ENCODE data around the gene MT1B. TPM values are rescaled to one million over a fixed set of nuclear protein-coding genes. Genes with fewer than 3 reads are reported as not detected.
"Not testable (repeated sequence)": the region's sequence is repeated elsewhere in the genome, so short reads cannot be mapped to it uniquely, and the experiment has no call there.

The MT1B gene
- total and polyA plus RNA-seq, 2 donors = 4.7 TPM; not detected in 1

DNA sequence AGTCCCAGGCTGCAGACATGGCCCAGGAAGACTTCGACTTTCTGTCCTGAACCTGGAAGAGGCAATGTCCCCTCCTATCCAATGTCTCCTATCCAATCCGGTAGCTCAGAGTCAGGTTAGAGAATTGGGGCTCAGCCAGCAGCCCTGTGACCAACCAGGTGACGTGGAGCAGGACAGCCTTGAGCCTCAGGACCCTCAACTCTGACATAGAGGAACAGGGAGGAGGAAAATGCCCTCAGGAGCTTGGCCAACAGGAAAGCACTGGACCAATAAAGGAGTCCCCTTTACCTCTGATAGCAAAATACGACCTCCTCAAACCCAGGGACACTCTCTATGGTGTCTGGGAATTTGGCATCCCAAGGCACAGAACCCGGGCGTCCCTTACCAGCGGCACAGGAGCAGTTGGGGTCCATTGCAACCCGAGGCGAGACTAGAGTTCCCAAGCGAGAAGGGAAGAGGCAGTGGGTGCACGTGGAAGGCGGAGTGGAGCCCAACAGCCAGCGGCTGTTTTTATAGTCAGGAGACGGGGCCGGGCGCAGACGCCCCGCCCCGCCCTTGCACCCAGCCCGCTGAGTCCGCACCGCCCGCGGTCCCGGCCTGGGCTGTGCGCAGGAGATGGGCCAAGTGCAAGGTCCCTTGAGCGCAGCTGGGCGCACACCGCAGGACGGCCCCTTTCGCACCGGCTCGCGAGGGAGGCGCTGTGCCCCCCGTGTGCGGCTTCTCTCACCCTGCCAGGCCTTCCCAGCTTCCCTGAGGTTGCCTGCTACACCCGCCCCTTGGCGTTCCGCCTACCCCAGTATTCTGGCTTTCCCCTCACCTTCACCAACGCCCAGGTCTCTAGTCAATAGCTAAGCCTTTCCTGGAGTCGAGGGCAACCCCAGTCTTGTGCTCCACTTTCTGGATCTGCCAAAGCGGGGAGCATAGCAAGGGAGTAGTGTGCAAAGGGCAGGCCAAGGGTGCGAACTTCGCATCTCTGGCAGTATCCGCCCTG is 16.2 kb downstream of the MT1B start, which contains the start of gene MT1G:
MT1G (minus strand) TSS at position 485 of the 991 bp plus-strand sequence; CDS start at position 413, 72 bp downstream.
- WGBS = 7% methylated on average over 46 of the region's 46 CpGs
- Histone ChIP-seq H3K36me3 (ENCODE audit: control insufficient read depth in 2 of 2, insufficient read depth in 2 of 2, low read length in 1 of 2) (no peaks in the 10 kb centered on the region), H3K27ac (ENCODE audit: low read depth in 1 of 2, low read length in 1 of 2) (no peak within 1 kb of the TSS), H3K27me3 (ENCODE audit: control insufficient read depth in 2 of 2, insufficient read depth in 1 of 2, low read length in 1 of 2) (peaks cover 71 to 100% of the 10 kb centered on the region in 2 donors), H3K4me3 (ENCODE audit: low read length in 2 of 2) (peak within 1 kb of the TSS in 1 of 2 donors; percentile 6), H3K4me1 (ENCODE audit: control insufficient read depth in 2 of 2, insufficient read depth in 2 of 2, low read length in 2 of 2) (peaks cover 7 to 12% of the 10 kb centered on the region in 2 donors), H3K9me3 (ENCODE audit: control insufficient read depth in 2 of 2, insufficient read depth in 1 of 2, low read length in 1 of 2) (no peaks in the 10 kb centered on the region)
- peak in 1 of 9 donors; percentile 23 for DNase-seq (ENCODE audit: low read depth in 6 of 9, low spot score in 9 of 9)

DNA sequence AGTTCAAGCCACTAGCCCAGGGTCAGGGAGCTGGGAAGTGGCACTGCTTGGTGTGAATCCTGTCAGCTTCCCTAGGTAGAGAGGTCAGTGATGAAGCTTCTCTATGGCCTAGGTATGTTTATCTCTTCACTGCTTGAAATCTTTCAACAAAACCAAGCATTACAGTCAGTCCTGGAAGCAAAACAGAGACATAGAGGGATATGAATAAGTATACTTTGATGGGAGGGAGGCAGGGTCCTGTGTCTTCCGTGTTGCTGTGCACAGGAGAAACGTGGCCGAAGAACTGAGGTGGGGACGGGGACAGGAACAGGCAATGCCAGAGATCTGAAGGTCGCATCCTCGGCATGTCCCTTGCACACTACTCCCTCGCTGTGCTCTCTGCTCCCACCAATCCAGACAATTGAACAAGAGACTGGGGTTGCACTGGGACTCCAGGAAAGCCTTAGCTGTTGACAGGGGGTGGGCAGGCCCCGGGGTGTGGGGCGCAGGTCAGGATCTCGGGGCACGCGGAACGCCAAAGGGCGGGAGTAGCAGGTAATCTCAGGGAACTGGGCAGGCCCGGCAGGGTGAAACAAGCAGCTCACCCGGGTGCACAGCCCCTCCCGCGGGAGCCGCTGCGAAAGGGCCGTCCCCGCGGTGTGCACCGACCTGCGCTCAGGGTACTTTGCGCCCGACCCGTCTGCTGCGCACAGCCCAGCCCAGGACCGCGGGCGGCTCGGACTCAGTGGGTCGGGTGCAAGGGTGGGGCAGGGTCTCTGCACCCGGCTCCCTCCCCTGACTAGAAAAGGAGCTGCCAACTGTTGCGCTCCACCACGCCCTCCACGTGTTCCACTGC is 17.5 kb downstream of the MT1B start, which contains the start of gene MT1H:
MT1H (plus strand) TSS at position 810 of the 835 bp plus-strand sequence. CDS start 71 bp downstream, outside the sequence.
- Histone ChIP-seq H3K9me3 (ENCODE audit: control insufficient read depth in 2 of 2, insufficient read depth in 1 of 2, low read length in 1 of 2) (no peaks in the 10 kb centered on the region), H3K36me3 (ENCODE audit: control insufficient read depth in 2 of 2, insufficient read depth in 2 of 2, low read length in 1 of 2) (no peaks in the 10 kb centered on the region), H3K4me3 (ENCODE audit: low read length in 2 of 2) (no peak within 1 kb of the TSS), H3K4me1 (ENCODE audit: control insufficient read depth in 2 of 2, insufficient read depth in 2 of 2, low read length in 2 of 2) (peaks cover 6 to 8% of the 10 kb centered on the region in 2 donors), H3K27ac (ENCODE audit: low read depth in 1 of 2, low read length in 1 of 2) (no peak within 1 kb of the TSS), H3K27me3 (ENCODE audit: control insufficient read depth in 2 of 2, insufficient read depth in 1 of 2, low read length in 1 of 2) (peaks cover 67 to 98% of the 10 kb centered on the region in 2 donors)
- DNase-seq (ENCODE audit: low read depth in 6 of 9, low spot score in 9 of 9) = no peak
- 10% methylated on average over 38 of the region's 38 CpGs for WGBS

DNA sequence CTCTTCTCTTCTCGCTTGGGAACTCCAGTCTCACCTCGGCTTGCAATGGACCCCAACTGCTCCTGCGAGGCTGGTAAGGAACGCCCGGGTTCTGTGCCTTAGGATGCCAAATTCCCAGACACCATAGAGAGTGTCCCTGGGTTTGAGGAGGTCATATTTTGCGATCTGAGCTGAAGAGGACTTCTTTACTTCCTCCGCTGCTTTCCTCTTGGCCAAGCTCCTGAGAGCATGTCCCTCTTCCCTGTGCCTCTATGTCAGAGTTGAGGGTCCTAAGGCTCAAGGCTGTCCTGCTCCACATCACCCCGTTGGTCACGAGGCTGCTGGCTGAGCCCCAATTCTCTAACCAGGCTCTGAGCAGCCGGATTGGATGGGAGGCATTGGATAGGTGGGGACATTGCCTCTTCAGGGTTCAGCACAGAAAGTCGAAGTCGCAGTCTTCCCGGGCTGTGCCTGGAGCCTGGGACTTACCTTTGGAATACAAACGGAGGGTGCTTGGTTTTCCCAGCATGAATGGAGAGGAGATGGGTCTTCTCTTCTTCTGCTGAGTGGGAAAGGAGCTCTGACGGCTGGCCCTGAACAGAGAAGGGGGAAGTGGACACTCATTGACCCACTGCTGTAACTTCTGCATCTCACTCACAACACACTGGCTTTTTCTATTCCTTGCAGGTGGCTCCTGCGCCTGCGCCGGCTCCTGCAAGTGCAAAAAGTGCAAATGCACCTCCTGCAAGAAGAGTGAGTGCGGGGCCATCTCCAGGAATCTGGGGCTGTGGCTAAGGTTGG is 18.3 kb downstream of the MT1B start:
- peaks cover 60 to 93% of the 10 kb centered on the region in 2 donors for H3K27me3 ChIP-seq (ENCODE audit: control insufficient read depth in 2 of 2, insufficient read depth in 1 of 2, low read length in 1 of 2)
- H3K4me3 ChIP-seq (ENCODE audit: low read length in 2 of 2) = no peak overlapping the region
- H3K27ac ChIP-seq (ENCODE audit: low read depth in 1 of 2, low read length in 1 of 2) = no peak overlapping the region
- no peak for DNase-seq (ENCODE audit: low read depth in 6 of 9, low spot score in 9 of 9)
- H3K4me1 ChIP-seq (ENCODE audit: control insufficient read depth in 2 of 2, insufficient read depth in 2 of 2, low read length in 2 of 2) = peaks cover 6 to 8% of the 10 kb centered on the region in 2 donors
- 10% methylated on average over 19 of the region's 19 CpGs for WGBS
- no peaks in the 10 kb centered on the region for H3K36me3 ChIP-seq (ENCODE audit: control insufficient read depth in 2 of 2, insufficient read depth in 2 of 2, low read length in 1 of 2)
- no peaks in the 10 kb centered on the region for H3K9me3 ChIP-seq (ENCODE audit: control insufficient read depth in 2 of 2, insufficient read depth in 1 of 2, low read length in 1 of 2)

DNA sequence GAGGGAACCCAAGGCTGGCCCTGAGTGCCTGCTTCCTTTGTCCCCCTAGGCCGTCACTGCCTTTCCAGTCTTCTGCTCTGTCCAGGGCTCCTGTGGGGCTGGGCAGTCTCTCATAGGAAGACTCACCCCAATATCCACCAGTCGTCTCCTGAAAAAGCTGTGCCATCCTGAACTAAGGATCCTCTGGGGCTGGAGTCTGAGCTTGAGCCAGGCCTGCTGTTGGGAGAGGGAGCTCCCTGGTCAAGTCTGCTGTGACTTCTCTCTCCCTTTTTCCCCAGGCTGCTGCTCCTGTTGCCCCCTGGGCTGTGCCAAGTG is 18.9 kb downstream of the MT1B start:
- H3K4me3 ChIP-seq (ENCODE audit: low read length in 2 of 2) = no peak overlapping the region
- H3K27ac ChIP-seq (ENCODE audit: low read depth in 1 of 2, low read length in 1 of 2) = no peak overlapping the region
- peaks cover 60 to 93% of the 10 kb centered on the region in 2 donors for H3K27me3 ChIP-seq (ENCODE audit: control insufficient read depth in 2 of 2, insufficient read depth in 1 of 2, low read length in 1 of 2)
- no peaks in the 10 kb centered on the region for H3K9me3 ChIP-seq (ENCODE audit: control insufficient read depth in 2 of 2, insufficient read depth in 1 of 2, low read length in 1 of 2)
- H3K4me1 ChIP-seq (ENCODE audit: control insufficient read depth in 2 of 2, insufficient read depth in 2 of 2, low read length in 2 of 2) = peaks cover 8 to 10% of the 10 kb centered on the region in 2 donors
- WGBS = 51% methylated on average over 2 of the region's 2 CpGs
- no peaks in the 10 kb centered on the region for H3K36me3 ChIP-seq (ENCODE audit: control insufficient read depth in 2 of 2, insufficient read depth in 2 of 2, low read length in 1 of 2)
- no peak for DNase-seq (ENCODE audit: low read depth in 6 of 9, low spot score in 9 of 9)

DNA sequence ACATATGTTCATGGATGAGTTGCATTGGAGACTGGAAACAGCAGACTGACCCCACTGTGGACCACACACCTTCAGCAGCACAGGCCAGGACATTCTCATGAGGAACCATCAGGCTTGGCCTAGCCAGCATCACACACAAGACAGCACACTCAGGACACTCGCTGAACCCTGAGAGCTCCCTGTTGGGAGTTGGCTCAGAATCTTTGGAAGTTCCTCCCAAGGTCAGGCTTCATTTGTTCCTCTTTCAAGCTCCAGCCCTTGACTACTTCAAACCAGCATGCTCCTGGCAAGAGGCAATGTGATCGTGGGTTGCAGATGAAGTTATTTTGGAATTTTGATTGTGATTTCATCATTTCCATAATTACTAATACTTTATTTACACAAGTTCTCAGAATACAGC is 20.0 kb downstream of the MT1B start:
- Histone ChIP-seq H3K27me3 (ENCODE audit: control insufficient read depth in 2 of 2, insufficient read depth in 1 of 2, low read length in 1 of 2) (peaks cover 59 to 93% of the 10 kb centered on the region in 2 donors), H3K4me1 (ENCODE audit: control insufficient read depth in 2 of 2, insufficient read depth in 2 of 2, low read length in 2 of 2) (peaks cover 14 to 19% of the 10 kb centered on the region in 2 donors)
- not testable (repeated sequence) for DNase-seq (ENCODE audit: low read depth in 6 of 9, low spot score in 9 of 9); H3K36me3 ChIP-seq (ENCODE audit: control insufficient read depth in 2 of 2, insufficient read depth in 2 of 2, low read length in 1 of 2); H3K27ac ChIP-seq (ENCODE audit: low read depth in 1 of 2, low read length in 1 of 2); H3K4me3 ChIP-seq (ENCODE audit: low read length in 2 of 2); H3K9me3 ChIP-seq (ENCODE audit: control insufficient read depth in 2 of 2, insufficient read depth in 1 of 2, low read length in 1 of 2)
- WGBS = 93% methylated on average over 2 of the region's 2 CpGs

DNA sequence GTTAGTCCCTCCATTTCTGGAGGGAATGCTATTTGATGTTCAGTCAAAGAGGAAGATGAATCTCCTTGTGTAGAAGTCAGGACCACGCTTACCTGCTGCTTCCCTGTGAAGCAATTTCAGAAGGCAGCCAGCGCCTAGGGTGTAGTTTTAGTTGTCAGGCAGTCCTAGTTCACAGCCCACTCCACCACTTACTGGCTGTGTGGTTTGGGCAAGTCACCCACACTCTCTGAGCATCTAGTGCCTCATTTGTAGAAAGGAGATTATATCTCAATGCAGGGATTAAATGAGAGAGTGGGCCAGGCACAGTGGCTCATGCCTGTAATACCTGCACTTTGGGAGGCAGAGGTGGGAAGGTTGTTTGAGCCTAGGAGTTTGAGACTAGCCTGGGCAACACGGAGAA is 20.5 kb downstream of the MT1B start:
- H3K4me3 ChIP-seq (ENCODE audit: low read length in 2 of 2); DNase-seq (ENCODE audit: low read depth in 6 of 9, low spot score in 9 of 9); H3K27ac ChIP-seq (ENCODE audit: low read depth in 1 of 2, low read length in 1 of 2); H3K36me3 ChIP-seq (ENCODE audit: control insufficient read depth in 2 of 2, insufficient read depth in 2 of 2, low read length in 1 of 2); H3K9me3 ChIP-seq (ENCODE audit: control insufficient read depth in 2 of 2, insufficient read depth in 1 of 2, low read length in 1 of 2): not testable (repeated sequence)
- peaks cover 56 to 93% of the 10 kb centered on the region in 2 donors for H3K27me3 ChIP-seq (ENCODE audit: control insufficient read depth in 2 of 2, insufficient read depth in 1 of 2, low read length in 1 of 2)
- peaks cover 14 to 22% of the 10 kb centered on the region in 2 donors for H3K4me1 ChIP-seq (ENCODE audit: control insufficient read depth in 2 of 2, insufficient read depth in 2 of 2, low read length in 2 of 2)
- WGBS = 98% methylated on average over 3 of the region's 3 CpGs

DNA sequence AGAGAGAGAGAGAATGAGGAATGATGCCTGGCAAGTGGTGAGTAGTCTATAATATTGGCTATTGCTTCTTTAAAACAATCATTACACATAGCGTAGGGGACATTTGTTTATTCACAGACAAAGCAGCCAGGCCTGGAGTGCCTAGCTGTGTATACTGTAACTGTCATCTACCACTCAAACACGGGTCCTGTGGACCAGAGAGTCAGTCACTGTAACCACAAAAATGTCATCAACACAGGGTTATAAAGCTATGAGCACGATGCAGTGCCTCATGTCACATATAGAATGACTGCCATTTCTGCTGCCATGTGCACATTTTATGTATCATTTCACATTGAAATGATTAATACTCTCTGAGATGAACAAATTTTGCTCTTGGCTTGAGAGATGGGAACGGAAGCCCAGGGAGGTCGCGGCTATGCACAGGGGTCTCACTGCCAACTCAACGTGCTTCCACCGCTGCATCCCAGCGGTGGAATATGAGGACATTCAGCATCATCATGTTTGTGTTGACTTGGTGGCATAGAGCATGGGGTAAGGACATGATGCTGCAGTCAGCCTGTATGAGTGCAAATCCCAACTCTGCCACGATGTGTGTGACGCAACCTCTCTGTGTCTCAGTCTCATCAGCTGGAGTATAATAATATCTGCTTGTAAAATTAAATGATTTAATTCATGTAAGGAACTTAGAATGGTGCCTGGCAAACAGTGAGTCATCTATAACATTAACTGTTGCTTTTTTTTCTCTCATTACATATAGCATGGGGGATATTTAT is 21.3 kb downstream of the MT1B start:
- no peak for DNase-seq (ENCODE audit: low read depth in 6 of 9, low spot score in 9 of 9)
- H3K36me3 ChIP-seq (ENCODE audit: control insufficient read depth in 2 of 2, insufficient read depth in 2 of 2, low read length in 1 of 2) = no peaks in the 10 kb centered on the region
- WGBS = 91% methylated on average over 11 of the region's 11 CpGs
- H3K27ac ChIP-seq (ENCODE audit: low read depth in 1 of 2, low read length in 1 of 2) = no peak overlapping the region
- H3K4me1 ChIP-seq (ENCODE audit: control insufficient read depth in 2 of 2, insufficient read depth in 2 of 2, low read length in 2 of 2) = peaks cover 10 to 17% of the 10 kb centered on the region in 2 donors
- no peaks in the 10 kb centered on the region for H3K9me3 ChIP-seq (ENCODE audit: control insufficient read depth in 2 of 2, insufficient read depth in 1 of 2, low read length in 1 of 2)
- H3K4me3 ChIP-seq (ENCODE audit: low read length in 2 of 2) = no peak overlapping the region
- peaks cover 48 to 90% of the 10 kb centered on the region in 2 donors for H3K27me3 ChIP-seq (ENCODE audit: control insufficient read depth in 2 of 2, insufficient read depth in 1 of 2, low read length in 1 of 2)

DNA sequence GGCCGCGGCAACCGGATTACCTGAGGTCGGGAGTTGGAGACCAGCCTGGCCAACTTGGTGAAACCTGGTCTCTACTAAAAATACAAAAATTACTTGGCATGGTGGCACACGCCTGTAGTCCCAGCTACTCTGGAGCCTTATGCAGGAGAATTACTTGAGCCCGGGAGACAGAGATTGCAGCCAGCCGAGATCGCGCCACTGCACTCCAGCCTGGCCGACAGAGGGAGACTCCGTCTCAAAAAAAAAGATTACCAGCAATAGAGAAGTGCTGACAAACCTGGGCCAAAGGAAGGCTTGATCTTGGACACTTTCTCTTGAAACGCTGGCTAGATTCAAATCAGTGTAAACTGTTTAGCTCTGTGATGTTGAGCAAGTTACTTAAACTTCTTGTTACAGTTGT is 22.2 kb downstream of the MT1B start:
- H3K27me3 ChIP-seq (ENCODE audit: control insufficient read depth in 2 of 2, insufficient read depth in 1 of 2, low read length in 1 of 2) = peaks cover 39 to 86% of the 10 kb centered on the region in 2 donors

More for the DNA sequence above, 22.2 kb downstream of the MT1B start:
- Histone ChIP-seq H3K4me1 (ENCODE audit: control insufficient read depth in 2 of 2, insufficient read depth in 2 of 2, low read length in 2 of 2) (peaks cover 9 to 17% of the 10 kb centered on the region in 2 donors), H3K27ac (ENCODE audit: low read depth in 1 of 2, low read length in 1 of 2) (no peak overlapping the region), H3K9me3 (ENCODE audit: control insufficient read depth in 2 of 2, insufficient read depth in 1 of 2, low read length in 1 of 2) (no peaks in the 10 kb centered on the region), H3K36me3 (ENCODE audit: control insufficient read depth in 2 of 2, insufficient read depth in 2 of 2, low read length in 1 of 2) (no peaks in the 10 kb centered on the region), H3K4me3 (ENCODE audit: low read length in 2 of 2) (no peak overlapping the region)
- DNase-seq (ENCODE audit: low read depth in 6 of 9, low spot score in 9 of 9) = peak in 3 of 9 donors; percentile 37 to 56 (median 45)
- WGBS = 33% methylated on average over 12 of the region's 12 CpGs

Measured in thymus (tissue), 11 donors.